Loucy (cell line): ENCODE data around the gene PDGFD.

Experiments used
- CTCF ChIP-seq: fragments of 200-600 bp; sonication (generic); conservative IDR thresholded peaks from 2 replicates; pipeline ENCODE4 v1.5.1; 2014; ENCODE audit warnings: mild to moderate bottlenecking, antibody characterized with exemption, low read length
- EZH2phosphoT487 ChIP-seq: fragments of 200-600 bp; IDR thresholded peaks from 2 replicates; pipeline ENCODE4 v1.6.1; 2018; ENCODE audit warnings: antibody characterized with exemption, mild to moderate bottlenecking, moderate library complexity, borderline replicate concordance

GRCh38 chr11:104060004-104060794 lies 103.7 kb downstream of the PDGFD start:
- no peak for TF ChIP-seq CTCF
- no peak for TF ChIP-seq EZH2phosphoT487
